ENCODE measurements around the gene CCL26.
A peak's percentile ranks its signal among the peaks of the same experiment; 100 is the strongest.
"Not testable (repeated sequence)": the region's sequence is repeated elsewhere in the genome, so short reads cannot be mapped to it uniquely, and the experiment has no call there.

Gene CCL26

GRCh38 chr7:75737856-75738603, 34.0 kb downstream of the CCL26 start:
- Mint-ChIP-seq H3K4me1 (peaks cover 26% of the 10 kb centered on the region), H3K27ac (peak overlapping the region; percentile 63), H3K4me3 (peak overlapping the region; percentile 95), H3K9me3 (no peaks in the 10 kb centered on the region), H3K36me3 (peaks cover 13% of the 10 kb centered on the region)
- DNase-seq (ENCODE audit: low spot score in 2 of 2) = peak in 1 of 2 donors; percentile 5
- ATAC-seq = no peak

GRCh38 chr7:75735581-75736350, 36.2 kb downstream of the CCL26 start:
- H3K4me3 Mint-ChIP-seq = no peak overlapping the region
- H3K9me3 Mint-ChIP-seq = no peaks in the 10 kb centered on the region
- H3K36me3 Mint-ChIP-seq = peaks cover 13% of the 10 kb centered on the region
- no peak for ATAC-seq
- no peak overlapping the region for H3K27ac Mint-ChIP-seq
- peaks cover 27% of the 10 kb centered on the region for H3K4me1 Mint-ChIP-seq
- no peak for DNase-seq (ENCODE audit: low spot score in 2 of 2)

DNA sequence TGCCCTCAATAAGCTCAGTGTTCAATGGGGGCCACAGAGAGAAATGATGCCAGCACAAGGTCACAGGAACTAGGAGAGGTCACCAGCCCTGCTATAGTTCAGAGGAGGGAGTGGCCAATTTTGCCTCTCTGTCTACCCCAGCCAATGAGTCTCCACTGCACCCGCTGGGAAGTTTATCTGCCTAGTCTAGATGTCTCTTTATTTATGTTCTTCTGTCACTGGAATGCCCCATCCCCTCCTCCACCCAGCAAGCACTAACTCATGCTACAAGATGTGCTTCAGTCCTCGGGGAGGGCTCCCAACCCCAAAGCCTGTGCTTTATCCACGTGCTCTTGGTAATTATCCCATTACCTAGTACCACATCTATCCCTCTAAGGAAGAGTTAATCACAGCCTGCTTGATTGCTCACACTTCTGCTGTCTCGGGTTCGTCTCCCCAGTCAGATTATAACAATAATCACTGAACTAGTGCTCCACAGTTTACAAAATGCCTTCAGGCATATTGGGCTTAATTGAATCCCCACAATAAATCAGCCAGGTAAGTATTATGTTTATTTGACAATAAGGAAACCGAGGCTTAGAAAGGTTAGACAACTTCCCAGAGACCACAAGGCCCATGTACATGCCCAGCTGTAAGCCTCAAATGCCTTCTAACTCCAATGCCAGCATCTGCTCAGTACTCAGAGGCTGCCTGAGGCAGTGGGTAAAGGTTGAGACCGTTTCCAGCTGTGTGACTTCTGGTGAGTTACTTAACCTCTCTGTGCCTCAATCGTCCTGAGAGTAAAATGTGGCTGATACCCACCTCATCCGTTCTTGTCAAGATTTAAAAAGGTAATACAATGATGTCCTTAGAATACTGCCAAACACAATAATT, 37.2 kb downstream of the CCL26 start:
- H3K27ac Mint-ChIP-seq = no peak overlapping the region
- H3K36me3 Mint-ChIP-seq = peaks cover 11% of the 10 kb centered on the region
- H3K4me3 Mint-ChIP-seq = no peak overlapping the region
- peaks cover 26% of the 10 kb centered on the region for H3K4me1 Mint-ChIP-seq
- DNase-seq (ENCODE audit: low spot score in 2 of 2) (no peak), ATAC-seq (no peak)
- no peaks in the 10 kb centered on the region for H3K9me3 Mint-ChIP-seq

DNA sequence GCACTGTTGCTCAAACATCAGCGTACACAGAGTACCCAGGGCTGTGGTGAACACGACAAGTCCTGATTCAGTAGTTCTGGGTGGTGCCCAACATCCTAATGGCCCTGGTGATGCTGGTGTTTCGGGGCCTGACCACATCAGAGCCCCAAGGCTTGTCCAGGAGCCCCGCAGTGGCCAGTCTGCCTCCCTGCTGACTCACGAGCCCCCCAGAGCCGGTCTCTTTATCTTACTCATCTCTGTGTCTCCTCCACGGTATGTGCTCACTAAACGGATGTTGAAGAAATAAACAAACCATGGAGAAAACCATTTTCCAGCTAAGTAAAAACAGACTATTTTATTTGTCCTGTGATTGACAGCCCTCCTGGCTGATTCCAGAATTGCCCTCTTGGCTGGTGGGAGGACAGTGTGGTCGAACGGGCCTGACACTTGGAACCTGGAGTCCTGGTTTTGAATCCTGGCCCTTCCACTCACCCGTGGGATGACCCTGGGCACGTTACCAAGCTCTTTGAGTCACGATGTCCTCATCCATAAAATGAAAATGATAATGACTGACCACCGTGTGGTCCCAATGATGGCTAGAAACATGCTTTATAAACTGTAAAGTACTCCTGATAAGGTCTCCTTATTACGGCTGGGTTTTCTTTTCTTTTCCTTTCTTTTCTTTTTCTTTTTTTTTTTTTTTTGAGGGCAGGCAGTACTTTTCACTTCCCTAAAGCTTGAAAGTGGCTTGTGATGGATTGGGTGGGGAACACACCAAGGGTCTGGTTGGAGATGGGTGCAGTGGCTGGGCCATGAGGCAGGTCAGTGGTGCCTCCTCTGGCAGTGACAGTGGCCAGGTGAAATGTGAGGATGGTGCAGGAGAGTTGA, 39.0 kb downstream of the CCL26 start:
- Mint-ChIP-seq H3K4me3 (no peak overlapping the region), H3K4me1 (peaks cover 33% of the 10 kb centered on the region), H3K9me3 (no peaks in the 10 kb centered on the region), H3K36me3 (peaks cover 5% of the 10 kb centered on the region), H3K27ac (no peak overlapping the region)
- DNase-seq (ENCODE audit: low spot score in 2 of 2) = no peak
- no peak for ATAC-seq

DNA sequence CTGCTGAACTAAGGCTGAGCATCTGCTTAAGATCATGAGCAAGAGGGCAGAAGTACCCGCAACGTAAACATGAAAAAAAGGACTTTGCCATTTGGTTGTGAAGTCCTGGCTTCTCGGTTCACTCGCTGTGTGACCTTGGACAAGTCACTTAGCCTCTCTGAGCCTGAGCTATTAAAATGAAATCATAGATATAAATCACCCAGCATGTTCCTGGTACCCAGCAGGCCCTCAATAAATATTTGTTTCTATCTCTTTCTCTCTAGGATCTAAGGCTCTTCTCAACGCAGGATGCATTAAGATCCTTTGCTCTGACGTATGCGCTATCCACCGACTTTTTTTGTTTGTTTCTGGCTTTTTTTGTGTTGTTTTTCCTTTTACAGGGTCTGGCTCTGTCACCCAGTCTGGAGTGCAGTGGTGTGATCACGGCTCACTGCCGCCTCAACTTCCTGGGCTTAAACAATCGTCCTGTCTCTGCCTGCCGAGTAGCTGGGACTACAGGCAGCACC, 39.9 kb downstream of the CCL26 start:
- H3K36me3 Mint-ChIP-seq = peaks cover 5% of the 10 kb centered on the region
- DNase-seq (ENCODE audit: low spot score in 2 of 2) (no peak), ATAC-seq (no peak)
- H3K4me1 Mint-ChIP-seq = peaks cover 38% of the 10 kb centered on the region
- H3K9me3 Mint-ChIP-seq = no peaks in the 10 kb centered on the region
- H3K27ac Mint-ChIP-seq = no peak overlapping the region
- no peak overlapping the region for H3K4me3 Mint-ChIP-seq

- Mint-ChIP-seq H3K4me3 (peak overlapping the region; percentile 56), H3K27ac (peak overlapping the region; percentile 88), H3K36me3 (peaks cover 4% of the 10 kb centered on the region), H3K4me1 (peaks cover 37% of the 10 kb centered on the region), H3K9me3 (no peaks in the 10 kb centered on the region)
- peak; percentile 3 to 71 for DNase-seq (ENCODE audit: low spot score in 2 of 2)
- ATAC-seq = peak; percentile 51
These were observed 42.1 kb downstream of the CCL26 start for GRCh38 chr7:75729851-75730274.

DNA sequence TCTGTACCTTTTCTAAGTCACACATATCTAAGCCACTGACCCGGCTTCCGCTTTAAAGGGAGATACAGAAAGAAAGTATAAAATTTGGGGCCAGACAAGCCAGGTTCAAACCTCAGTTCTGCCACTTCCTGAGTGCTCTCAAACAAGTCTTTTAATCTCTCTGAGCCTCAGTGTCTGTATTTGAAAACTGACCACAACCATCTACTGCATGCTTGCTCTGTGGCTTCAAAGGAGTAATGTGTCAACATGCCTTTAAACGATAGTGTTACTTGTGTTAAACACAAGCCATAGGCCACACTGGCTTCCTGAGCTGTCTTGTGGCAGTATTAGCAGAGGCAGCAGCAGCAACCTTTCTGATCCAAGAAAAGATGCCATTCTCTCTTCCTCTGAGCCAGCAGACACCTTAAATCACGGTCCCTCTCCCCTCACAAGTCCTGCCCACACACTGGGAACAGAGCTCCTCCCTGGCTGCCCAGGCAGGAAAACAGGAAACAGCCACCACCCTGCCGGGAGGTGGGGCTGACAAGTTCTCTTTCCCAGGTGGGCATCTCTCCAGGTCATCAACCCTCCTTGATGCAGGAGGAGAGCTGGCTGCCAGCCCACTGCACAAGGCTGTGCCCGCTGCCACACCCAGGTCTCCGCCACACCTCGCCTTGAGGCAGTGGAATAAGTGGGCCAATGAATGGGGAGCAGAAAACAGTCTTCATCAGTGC, 44.0 kb downstream of the CCL26 start:
- Mint-ChIP-seq H3K36me3 (no peaks in the 10 kb centered on the region), H3K27ac (peak overlapping the region; percentile 71), H3K9me3 (no peaks in the 10 kb centered on the region), H3K4me1 (peaks cover 33% of the 10 kb centered on the region), H3K4me3 (peak overlapping the region; percentile 56)
- peak; percentile 11 to 69 for DNase-seq (ENCODE audit: low spot score in 2 of 2)
- peak; percentile 94 for ATAC-seq

- peak overlapping the region; percentile 56 for H3K4me3 Mint-ChIP-seq
- H3K27ac Mint-ChIP-seq = peak overlapping the region; percentile 71
- not testable (repeated sequence) for H3K36me3 Mint-ChIP-seq; DNase-seq (ENCODE audit: low spot score in 2 of 2); ATAC-seq; H3K9me3 Mint-ChIP-seq
- peaks cover 33% of the 10 kb centered on the region for H3K4me1 Mint-ChIP-seq
These were observed 44.7 kb downstream of the CCL26 start for GRCh38 chr7:75727351-75727750.

- Mint-ChIP-seq H3K4me3 (no peak overlapping the region), H3K9me3 (no peaks in the 10 kb centered on the region), H3K27ac (no peak overlapping the region), H3K36me3 (no peaks in the 10 kb centered on the region), H3K4me1 (peaks cover 27% of the 10 kb centered on the region)
- ATAC-seq (no peak), DNase-seq (ENCODE audit: low spot score in 2 of 2) (no peak)
These were observed 46.7 kb downstream of the CCL26 start for GRCh38 chr7:75725306-75725705.

GRCh38 chr7:75723444-75723843, 48.6 kb downstream of the CCL26 start:
- Mint-ChIP-seq H3K4me3 (no peak overlapping the region), H3K27ac (no peak overlapping the region), H3K4me1 (peaks cover 9% of the 10 kb centered on the region), H3K36me3 (no peaks in the 10 kb centered on the region), H3K9me3 (no peaks in the 10 kb centered on the region)
- DNase-seq (ENCODE audit: low spot score in 2 of 2) (no peak), ATAC-seq (no peak)

DNA sequence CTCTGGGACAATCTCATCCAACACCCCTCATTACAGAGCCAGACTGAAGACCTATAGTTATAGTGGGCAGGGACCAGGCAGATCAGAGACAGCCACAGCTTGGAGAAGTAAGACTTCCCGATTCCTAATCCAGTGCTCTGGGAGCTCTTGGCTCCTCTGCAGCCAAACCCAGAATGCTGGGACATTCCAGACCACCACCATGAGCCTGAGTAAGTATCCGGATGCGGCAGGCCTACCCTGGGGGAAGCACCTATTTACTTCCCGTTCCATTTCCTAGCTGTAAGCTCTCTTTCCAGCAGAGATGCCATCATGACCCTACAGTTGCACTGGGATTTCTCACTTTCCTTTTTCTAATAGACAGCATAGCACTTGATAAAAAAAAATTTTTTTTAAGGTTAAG, 49.6 kb downstream of the CCL26 start:
- no peak for ATAC-seq
- Mint-ChIP-seq H3K9me3 (no peaks in the 10 kb centered on the region), H3K4me1 (no peaks in the 10 kb centered on the region), H3K36me3 (no peaks in the 10 kb centered on the region), H3K27ac (no peak overlapping the region), H3K4me3 (no peak overlapping the region)
- DNase-seq (ENCODE audit: low spot score in 2 of 2) = no peak

- not testable (repeated sequence) for H3K4me3 Mint-ChIP-seq; H3K36me3 Mint-ChIP-seq; H3K27ac Mint-ChIP-seq; DNase-seq (ENCODE audit: low spot score in 2 of 2); H3K9me3 Mint-ChIP-seq; ATAC-seq; H3K4me1 Mint-ChIP-seq
These were observed 50.1 kb downstream of the CCL26 start for GRCh38 chr7:75721922-75722321.

DNA sequence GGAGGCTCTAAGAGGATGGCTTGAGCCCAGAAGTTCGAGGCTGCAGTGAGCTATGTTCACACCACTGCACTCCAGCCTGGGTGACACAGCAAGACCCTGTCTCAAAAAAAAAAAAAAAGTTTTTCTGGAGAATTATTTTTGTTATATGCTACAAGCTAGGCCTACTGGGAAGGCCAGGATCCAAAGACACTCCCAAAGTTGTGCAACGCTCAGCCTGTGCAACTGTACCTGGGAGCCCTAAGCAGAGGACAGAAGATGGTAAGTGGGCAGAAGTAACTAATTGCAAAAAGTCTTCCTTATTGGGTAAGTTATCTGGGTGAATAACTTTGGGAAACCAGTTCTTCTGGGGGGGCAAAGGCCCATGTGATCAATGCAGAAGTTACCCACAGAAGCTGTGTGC, 50.6 kb downstream of the CCL26 start:
- H3K4me1 Mint-ChIP-seq = no peaks in the 10 kb centered on the region

GRCh38 chr7:75719626-75720025, 52.4 kb downstream of the CCL26 start:
- H3K9me3 Mint-ChIP-seq = no peaks in the 10 kb centered on the region
- no peak overlapping the region for H3K4me3 Mint-ChIP-seq
- peaks cover 9% of the 10 kb centered on the region for H3K4me1 Mint-ChIP-seq
- ATAC-seq (no peak), DNase-seq (ENCODE audit: low spot score in 2 of 2) (no peak)
- H3K27ac Mint-ChIP-seq = peak overlapping the region; percentile 29
- H3K36me3 Mint-ChIP-seq = no peaks in the 10 kb centered on the region

More for the DNA sequence above, 50.6 kb downstream of the CCL26 start:
- no peak overlapping the region for H3K4me3 Mint-ChIP-seq
- H3K9me3 Mint-ChIP-seq = no peaks in the 10 kb centered on the region
- no peaks in the 10 kb centered on the region for H3K36me3 Mint-ChIP-seq
- H3K27ac Mint-ChIP-seq = no peak overlapping the region
- no peak for DNase-seq (ENCODE audit: low spot score in 2 of 2)
- ATAC-seq = no peak
